ENCODE results near the gene NDFIP1. TPM values are rescaled to one million over a fixed set of nuclear protein-coding genes. Genes with fewer than 3 reads are reported as not detected.

Gene NDFIP1
- total and polyA plus RNA-seq, 2 of the 4 experiments (the other 2 are of a cell fraction): 7.7 to 15.4 TPM

DNA sequence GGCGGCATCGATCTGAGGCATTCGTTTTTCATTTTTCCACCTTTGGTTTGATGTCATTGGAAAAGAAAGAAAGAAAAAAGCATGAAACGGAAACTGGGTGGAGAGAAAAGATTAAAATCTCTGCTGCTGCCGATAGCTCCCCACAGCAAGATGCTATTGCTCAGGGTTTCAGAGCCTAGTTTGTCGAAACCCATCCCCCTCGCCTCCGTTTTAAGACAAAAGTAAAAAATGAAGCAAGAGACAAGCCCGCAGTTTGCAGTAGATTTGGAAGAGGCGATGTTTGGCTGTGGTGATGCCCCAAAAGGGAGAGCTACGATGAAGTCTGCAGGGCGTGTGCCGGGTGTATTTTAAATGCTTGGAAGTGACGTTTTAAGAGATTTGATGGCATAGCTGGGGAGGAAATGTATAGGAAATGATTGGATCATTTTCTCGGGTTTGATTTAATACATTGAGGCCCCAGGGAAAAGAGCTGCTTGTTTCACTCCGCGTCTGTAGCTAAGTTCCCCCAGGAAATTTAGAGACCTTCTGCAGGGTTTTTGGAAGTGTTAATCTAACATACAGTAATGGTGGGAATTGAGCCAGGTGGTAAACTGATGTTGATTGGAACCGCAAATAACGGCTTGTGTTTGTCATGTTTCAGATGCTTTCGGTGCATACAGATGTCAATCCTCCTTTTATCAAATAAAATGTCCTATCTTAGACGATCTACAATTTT is 909 bp downstream of the NDFIP1 start:
- DNase-seq (peak; percentile 15), ATAC-seq (ENCODE audit: low read depth) (no peak; the same call in 1 of the 2 replicates)
- H2AK5ac ChIP-seq (ENCODE audit: low read depth, low read length): peak overlapping the region; percentile 14; the same call in 1 of the 2 replicates
- H3K9ac ChIP-seq (ENCODE audit: low read depth, low read length): peak overlapping the region; percentile 76
- H4K8ac ChIP-seq (ENCODE audit: low read depth in 2 of 2, low read length in 2 of 2): peak overlapping the region in 1 of 2 experiments; percentile 7; a peak in 3 of 4 replicates
- H3K4me1 ChIP-seq (ENCODE audit: control insufficient read depth, insufficient read depth, low read length): peaks cover 4% of the 10 kb centered on the region
- H2BK120ac ChIP-seq (ENCODE audit: low read depth, low read length): no peak overlapping the region
- no peak overlapping the region for H4K5ac ChIP-seq (ENCODE audit: low read depth, low read length)
- H3K4me3 ChIP-seq (ENCODE audit: insufficient read depth, low read depth, low read length): peak overlapping the region; percentile 82
- no peak overlapping the region for H2BK20ac ChIP-seq (ENCODE audit: low read depth, low read length)
- in situ Hi-C loops (cut with MboI; ENCODE audit: low sequenced_read_pairs) (loop anchor here (25.0 kb wide), 1 partner anchor 422 kb away; the partner anchor contains the start of gene ARAP3), intact Hi-C loops (cut with micrococcal nuclease) (loop anchor here (2.0 kb wide), 1 partner anchor 95 kb away; no protein-coding TSS in a partner anchor), dilution Hi-C loops (cut with HindIII; ENCODE audit: low sequenced_read_pairs, unreplicated experiment) (no loop called here)
- peaks cover 46% of the 10 kb centered on the region for H4K20me1 ChIP-seq (ENCODE audit: insufficient read depth, low read length)
- peak overlapping the region; percentile 34 for H2AK9ac ChIP-seq (replicated peaks; ENCODE audit: low read depth, low read length, poor library complexity)
- BruUV-seq (replicated peaks): no TSS peak
- ChIA-PET POLR2A (ENCODE audit: unreplicated experiment) (interaction anchor here (0.6 kb wide), 1 partner anchor 247 kb away, joined by 6 read pairs; no protein-coding TSS in a partner anchor), CTCF (no interaction called here)
- H3K9me3 ChIP-seq (ENCODE audit: control insufficient read depth, insufficient read depth, low read length): no peaks in the 10 kb centered on the region
- no peak overlapping the region for H2BK15ac ChIP-seq (ENCODE audit: low read depth, low read length)
- H2BK5ac ChIP-seq (ENCODE audit: low read depth, low read length, poor library complexity, severe bottlenecking): peak overlapping the region; percentile 84
- no peak overlapping the region; the same call in 1 of the 2 replicates for H4K91ac ChIP-seq (ENCODE audit: insufficient read depth, low read depth, low read length)
- H3K9me1 ChIP-seq (ENCODE audit: insufficient read depth, low read length): peaks cover 4% of the 10 kb centered on the region
- no peak overlapping the region; the same call in 1 of the 2 replicates for H3K18ac ChIP-seq (ENCODE audit: low read depth, low read length)
- H3K27ac ChIP-seq (ENCODE audit: insufficient read depth, low read length): peak overlapping the region; percentile 87
- no peaks in the 10 kb centered on the region for H3K36me3 ChIP-seq (ENCODE audit: control insufficient read depth, insufficient read depth, low read length)
- peak overlapping the region; percentile 57; the same call in 1 of the 2 replicates for H3K56ac ChIP-seq (ENCODE audit: extremely low read depth, insufficient read depth, low read length)
- peak overlapping the region; percentile 99 for H2AFZ ChIP-seq (replicated peaks; ENCODE audit: low read length, poor library complexity)
- peak overlapping the region; percentile 49; the same call in 1 of the 2 replicates for H3K4ac ChIP-seq (ENCODE audit: low read depth, low read length)
- peak overlapping the region; percentile 71 for H3K4me2 ChIP-seq (ENCODE audit: low read depth, low read length)
- H3K27me3 ChIP-seq (ENCODE audit: control insufficient read depth, insufficient read depth, low read length): no peaks in the 10 kb centered on the region
- peak overlapping the region; percentile 77 for H3K23ac ChIP-seq (ENCODE audit: low read depth, low read length)
- WGBS, 2 experiments (ENCODE audit: extremely low coverage in 2 of 2, insufficient read length in 1 of 2): 0% methylated on average over 2 of the region's 21 CpGs; no CpG with 5 or more reads in 1 of the 2 experiments
- H3K79me1 ChIP-seq (ENCODE audit: low read depth in 1 of 2, low read length in 2 of 2): peaks cover 14 to 36% of the 10 kb centered on the region in 2 experiments
- peak overlapping the region; percentile 26 for H3K14ac ChIP-seq (replicated peaks; ENCODE audit: low read depth, low read length)
- TF ChIP-seq SMC3 (IDR thresholded peaks at IDR 0.05; ENCODE audit: low read depth, low read length) (no peak), USF2 (IDR thresholded peaks at IDR 0.05; ENCODE audit: low read depth, low read length) (no peak), MXI1 (IDR thresholded peaks at IDR 0.05; ENCODE audit: borderline replicate concordance, low read depth, low read length) (no peak), BHLHE40 (IDR thresholded peaks at IDR 0.05; ENCODE audit: low read depth, low read length) (no peak), ELK1 (IDR thresholded peaks at IDR 0.05; ENCODE audit: borderline replicate concordance, low read depth, low read length) (no peak), RCOR1 (IDR thresholded peaks at IDR 0.05; ENCODE audit: insufficient replicate concordance, low read length) (no peak), CHD1 (IDR thresholded peaks at IDR 0.05; ENCODE audit: low read depth, low read length) (no peak), CTCF (conservative IDR thresholded peaks at IDR 0.05; ENCODE audit: low read depth, low read length) (no peak), FOS (IDR thresholded peaks at IDR 0.05; ENCODE audit: low read depth, low read length) (no peak), MAZ (IDR thresholded peaks at IDR 0.05; ENCODE audit: borderline replicate concordance, low read depth, low read length) (no peak), CEBPB (IDR thresholded peaks at IDR 0.05; ENCODE audit: low read depth, low read length) (no peak), RFX5 (IDR thresholded peaks at IDR 0.05; ENCODE audit: low read depth, low read length) (no peak), MAFK (IDR thresholded peaks at IDR 0.05; ENCODE audit: low read depth, low read length) (no peak), POLR2A (IDR thresholded peaks at IDR 0.05; ENCODE audit: low read depth, low read length) (no peak)
